GM19025 (cell line): ENCODE results near the gene SENP3.
"Not testable (repeated sequence)": the region's sequence is repeated elsewhere in the genome, so short reads cannot be mapped to it uniquely, and the experiment has no call there.

Experiments
- ATAC-seq: cut with Tn5 transposase; IDR thresholded peaks from one replicate; pipeline ENCODE4 v1.9.1; 2021; ENCODE audit warnings: mild to moderate bottlenecking, low read depth, moderate library complexity; ENCODE audit not compliant: unreplicated experiment

Gene SENP3

GRCh38 chr17:7590743-7591142, 29.0 kb downstream of the SENP3 start:
- ATAC-seq, result no peak

GRCh38 chr17:7591596-7591995, 29.9 kb downstream of the SENP3 start:
- ATAC-seq, result no peak

DNA sequence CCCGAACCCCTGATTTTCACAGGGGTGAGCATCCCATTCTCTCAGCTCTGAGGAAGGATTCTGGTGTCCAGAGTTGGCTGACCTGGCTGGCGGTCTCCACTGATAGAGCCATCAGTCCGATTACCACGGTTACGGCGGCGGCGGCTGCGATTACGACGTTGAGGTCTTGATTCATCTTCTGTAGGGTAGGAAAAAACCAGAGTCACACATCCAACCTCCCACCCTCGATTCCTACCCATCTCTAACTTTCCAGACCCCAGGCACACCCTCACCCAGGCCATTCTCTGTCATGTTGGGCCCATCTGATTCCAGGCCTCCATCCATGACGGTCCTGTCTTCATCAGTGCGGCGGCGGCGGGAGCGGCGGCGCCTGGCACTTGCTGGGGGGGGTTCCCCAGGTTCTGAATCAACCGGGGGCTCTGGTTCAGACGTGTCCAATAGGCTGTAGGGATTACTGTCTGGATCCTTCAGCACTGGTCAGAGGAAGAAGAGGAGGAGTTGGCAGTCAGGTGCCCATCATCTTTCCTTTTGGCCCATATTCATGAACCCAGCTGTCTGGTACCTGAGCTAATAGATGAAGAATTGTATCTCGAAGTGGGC, 30.8 kb downstream of the SENP3 start:
- no peak for ATAC-seq

- no peak for ATAC-seq
These were observed 31.6 kb downstream of the SENP3 start for GRCh38 chr17:7593296-7593695.

DNA sequence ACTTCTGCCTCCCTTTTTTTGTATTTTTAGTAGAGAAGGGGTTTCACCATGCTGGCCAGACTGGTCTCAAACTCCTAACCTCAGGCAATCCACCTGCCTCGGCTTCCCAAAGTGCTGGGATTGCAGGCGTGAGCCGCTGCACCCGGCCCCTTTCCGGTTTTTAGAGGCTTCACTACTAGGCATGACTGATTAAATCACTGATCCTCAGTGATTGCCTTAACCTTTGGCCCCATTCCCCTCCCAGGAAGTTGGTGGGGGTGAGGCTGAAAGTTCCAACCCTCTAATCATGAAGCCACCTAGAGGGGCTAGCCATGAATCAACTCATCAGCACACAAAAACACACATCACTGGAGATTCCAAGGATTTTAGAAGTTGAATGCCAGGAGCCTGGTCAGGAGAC, 35.8 kb downstream of the SENP3 start:
- not testable (repeated sequence) for ATAC-seq

- ATAC-seq, result no peak
These were observed 44.6 kb downstream of the SENP3 start for GRCh38 chr17:7606280-7606679.

- no peak for ATAC-seq
These were observed 48.9 kb downstream of the SENP3 start for GRCh38 chr17:7610641-7611040.

- ATAC-seq, result no peak
These were observed 50.0 kb downstream of the SENP3 start for GRCh38 chr17:7611635-7612293.

GRCh38 chr17:7612294-7612640, 50.5 kb downstream of the SENP3 start:
- ATAC-seq, result no peak

- ATAC-seq, result no peak
These were observed 52.2 kb downstream of the SENP3 start for GRCh38 chr17:7613769-7614424.

GRCh38 chr17:7614425-7615264, 52.9 kb downstream of the SENP3 start, which contains the start of gene FXR2:
Gene FXR2 (minus strand): TSS chr17:7614897. CDS start chr17:7614532, 365 bp downstream.
- peak; percentile 83 for ATAC-seq

GRCh38 chr17:7615265-7615747, 53.6 kb downstream of the SENP3 start:
- ATAC-seq, result no peak

DNA sequence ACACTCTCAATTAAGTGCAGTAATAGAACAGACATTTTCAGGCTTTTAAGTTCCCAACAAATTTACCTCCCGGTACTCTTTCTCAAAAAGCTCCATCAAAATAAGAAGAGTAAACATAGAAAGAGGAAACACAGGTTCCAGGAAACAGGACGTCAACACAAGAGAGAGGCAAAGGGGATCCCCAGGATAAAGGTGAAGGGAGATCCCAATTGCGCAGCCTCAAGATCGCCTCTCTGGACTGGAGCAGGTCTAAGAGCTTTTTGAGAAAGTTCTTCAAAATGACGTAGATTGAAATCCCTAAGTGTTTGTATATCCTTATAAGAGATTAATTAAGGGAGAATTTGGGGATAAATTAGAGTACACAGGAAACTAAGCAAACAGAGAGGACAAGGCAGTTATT, 56.9 kb downstream of the SENP3 start:
- ATAC-seq, result no peak

DNA sequence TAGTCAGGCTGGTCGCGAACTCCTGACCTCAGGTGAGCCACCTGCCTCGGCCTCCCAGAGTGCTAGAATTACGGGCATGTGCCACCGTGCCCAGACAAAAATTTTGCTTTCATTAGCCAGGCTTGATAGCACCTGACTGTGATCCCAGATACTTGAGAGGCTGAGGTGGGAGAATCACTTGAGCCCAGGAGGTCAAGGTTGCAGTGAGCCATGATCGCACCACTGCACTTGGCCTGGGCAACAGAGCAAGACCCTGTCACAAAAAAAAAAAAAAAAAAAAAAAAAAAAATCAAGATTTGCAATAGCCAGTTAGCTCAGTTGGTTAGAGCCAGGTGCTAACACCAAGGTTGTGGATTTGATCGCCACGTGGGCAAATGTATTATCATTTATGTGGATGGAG, 59.1 kb downstream of the SENP3 start:
- no peak for ATAC-seq
